ENCODE measurements around the gene SRD5A2.

The SRD5A2 gene

DNA sequence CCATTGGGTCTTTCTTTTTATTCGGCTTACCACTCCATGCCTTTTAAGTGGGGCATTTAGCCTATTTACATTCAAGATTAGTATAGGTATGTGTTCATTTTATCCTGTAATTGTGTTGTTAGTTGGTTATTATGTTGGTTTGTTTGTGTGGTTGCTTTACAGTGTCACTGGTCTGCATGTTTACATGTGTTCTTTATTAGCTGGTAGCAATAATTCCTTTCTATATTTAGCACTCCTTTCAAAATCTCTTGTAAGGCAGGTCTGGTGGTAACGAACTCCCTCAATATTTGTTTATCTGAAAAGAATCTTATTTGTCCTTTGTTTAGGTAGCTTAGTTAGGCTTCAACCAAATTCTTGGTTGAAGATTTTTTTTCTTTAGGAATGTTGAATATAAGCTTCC lies 97.5 kb downstream of the SRD5A2 start:
- Histone ChIP-seq H3K4me2 (ENCODE audit: low read length) (no peak overlapping the region), H4K20me1 (ENCODE audit: insufficient read depth, low read length) (no peaks in the 10 kb centered on the region), H3K4me3 (ENCODE audit: low read depth, low read length, poor library complexity, severe bottlenecking) (no peak overlapping the region), H3K9me3 (ENCODE audit: low read length) (no peaks in the 10 kb centered on the region), H3K36me3 (ENCODE audit: insufficient read depth, low read length) (no peaks in the 10 kb centered on the region), H3K9ac (ENCODE audit: low read length) (no peak overlapping the region), H3K27ac (ENCODE audit: low read depth, low read length, poor library complexity, severe bottlenecking) (no peak overlapping the region), H3K9me2 (ENCODE audit: low read depth, low read length) (no peaks in the 10 kb centered on the region), H3F3A (ENCODE audit: insufficient read depth, low read length) (no peaks in the 10 kb centered on the region), H3K4me1 (ENCODE audit: insufficient read depth, low read length, severe bottlenecking) (no peaks in the 10 kb centered on the region), H3K27me3 (ENCODE audit: insufficient read depth, low read length) (no peaks in the 10 kb centered on the region), H2AFZ (ENCODE audit: low read length) (no peak overlapping the region), H3K79me2 (ENCODE audit: insufficient read depth, low read length) (no peaks in the 10 kb centered on the region)
- TF ChIP-seq CTCF (IDR thresholded peaks at IDR 0.05; ENCODE audit: low read length) (no peak), EZH2 (IDR thresholded peaks at IDR 0.05; ENCODE audit: borderline replicate concordance, low read length) (no peak)

- TF ChIP-seq EZH2 (IDR thresholded peaks at IDR 0.05; ENCODE audit: borderline replicate concordance, low read length) (no peak), CTCF (IDR thresholded peaks at IDR 0.05; ENCODE audit: low read length) (no peak)
- no peak overlapping the region for H2AFZ ChIP-seq (ENCODE audit: low read length)
Measured at GRCh38 chr2:31476511-31477180, 104.1 kb downstream of the SRD5A2 start.

GRCh38 chr2:31475692-31476091 lies 105.0 kb downstream of the SRD5A2 start:
- Histone ChIP-seq H3K9ac (ENCODE audit: low read length) (no peak overlapping the region), H3K4me1 (ENCODE audit: insufficient read depth, low read length, severe bottlenecking) (no peaks in the 10 kb centered on the region), H3K36me3 (ENCODE audit: insufficient read depth, low read length) (no peaks in the 10 kb centered on the region), H3K27me3 (ENCODE audit: insufficient read depth, low read length) (no peaks in the 10 kb centered on the region), H3K4me3 (ENCODE audit: low read depth, low read length, poor library complexity, severe bottlenecking) (no peak overlapping the region), H3K4me2 (ENCODE audit: low read length) (no peak overlapping the region), H2AFZ (ENCODE audit: low read length) (no peak overlapping the region), H3F3A (ENCODE audit: insufficient read depth, low read length) (no peaks in the 10 kb centered on the region), H3K9me3 (ENCODE audit: low read length) (no peaks in the 10 kb centered on the region), H4K20me1 (ENCODE audit: insufficient read depth, low read length) (no peaks in the 10 kb centered on the region), H3K9me2 (ENCODE audit: low read depth, low read length) (no peaks in the 10 kb centered on the region), H3K27ac (ENCODE audit: low read depth, low read length, poor library complexity, severe bottlenecking) (no peak overlapping the region), H3K79me2 (ENCODE audit: insufficient read depth, low read length) (no peaks in the 10 kb centered on the region)
- TF ChIP-seq EZH2 (IDR thresholded peaks at IDR 0.05; ENCODE audit: borderline replicate concordance, low read length) (no peak), CTCF (IDR thresholded peaks at IDR 0.05; ENCODE audit: low read length) (no peak)

More at GRCh38 chr2:31476511-31477180, 104.1 kb downstream of the SRD5A2 start:
- Histone ChIP-seq H4K20me1 (ENCODE audit: insufficient read depth, low read length) (no peaks in the 10 kb centered on the region), H3K9me2 (ENCODE audit: low read depth, low read length) (no peaks in the 10 kb centered on the region), H3K36me3 (ENCODE audit: insufficient read depth, low read length) (no peaks in the 10 kb centered on the region), H3F3A (ENCODE audit: insufficient read depth, low read length) (no peaks in the 10 kb centered on the region), H3K4me3 (ENCODE audit: low read depth, low read length, poor library complexity, severe bottlenecking) (no peak overlapping the region), H3K4me2 (ENCODE audit: low read length) (no peak overlapping the region), H3K27me3 (ENCODE audit: insufficient read depth, low read length) (no peaks in the 10 kb centered on the region), H3K9me3 (ENCODE audit: low read length) (no peaks in the 10 kb centered on the region), H3K27ac (ENCODE audit: low read depth, low read length, poor library complexity, severe bottlenecking) (no peak overlapping the region), H3K4me1 (ENCODE audit: insufficient read depth, low read length, severe bottlenecking) (no peaks in the 10 kb centered on the region), H3K79me2 (ENCODE audit: insufficient read depth, low read length) (no peaks in the 10 kb centered on the region), H3K9ac (ENCODE audit: low read length) (no peak overlapping the region)

Measured in OCI-LY1 (cell line).